NCI-H748 (cell line): ENCODE data around the gene AXIN1.
A peak's percentile ranks its signal among the peaks of the same experiment; 100 is the strongest.
"Not testable (repeated sequence)": the region's sequence is repeated elsewhere in the genome, so short reads cannot be mapped to it uniquely, and the experiment has no call there.

Experiments
- DNase-seq: peaks from one replicate; lab custom pipeline; 2025; ENCODE audit not compliant: unreplicated experiment; lab: John Stamatoyannopoulos, UW

Gene AXIN1

GRCh38 chr16:381789-382717, 29.5 kb upstream of the AXIN1 start, which contains the start of gene PGAP6:
Gene PGAP6 (minus strand): TSS chr16:381978. CDS start chr16:381821, 157 bp downstream.
- DNase-seq, result peak; percentile 52

GRCh38 chr16:381012-381788, 28.7 kb upstream of the AXIN1 start:
- peak; percentile 46 for DNase-seq

- DNase-seq, result no peak
Observed at GRCh38 chr16:380762-381011, 28.2 kb upstream of the AXIN1 start.

- no peak for DNase-seq
Observed at GRCh38 chr16:379961-380761, 27.6 kb upstream of the AXIN1 start.

GRCh38 chr16:379183-379960, 26.8 kb upstream of the AXIN1 start:
- DNase-seq, result peak; percentile 73

- DNase-seq, result no peak
Observed at GRCh38 chr16:378821-379182, 26.3 kb upstream of the AXIN1 start.

- DNase-seq, result not testable (repeated sequence)
Observed at GRCh38 chr16:378113-378820, 25.7 kb upstream of the AXIN1 start.

GRCh38 chr16:377419-377951, 25.0 kb upstream of the AXIN1 start:
- no peak for DNase-seq

- DNase-seq, result no peak
Observed at GRCh38 chr16:376817-377418, 24.4 kb upstream of the AXIN1 start.

GRCh38 chr16:375927-376816, 23.6 kb upstream of the AXIN1 start:
- no peak for DNase-seq

- DNase-seq, result no peak
Observed at GRCh38 chr16:375212-375611, 22.7 kb upstream of the AXIN1 start.

GRCh38 chr16:374616-374926, 22.0 kb upstream of the AXIN1 start:
- DNase-seq, result no peak

- DNase-seq, result no peak
Observed at GRCh38 chr16:373848-374615, 21.5 kb upstream of the AXIN1 start.

GRCh38 chr16:373020-373598, 20.6 kb upstream of the AXIN1 start:
- no peak for DNase-seq

GRCh38 chr16:372302-372983, 19.9 kb upstream of the AXIN1 start:
- no peak for DNase-seq

GRCh38 chr16:371515-372301, 19.2 kb upstream of the AXIN1 start:
- DNase-seq, result no peak
